WTC11 (cell line): ENCODE measurements around the gene EFNA5. TPM values are rescaled to one million over a fixed set of nuclear protein-coding genes. Genes with fewer than 3 reads are reported as not detected.

Experiments used
- ATAC-seq: fragments of 200-7000 bp; cut with Tn5 transposase; 2 replicates; pipeline ENCODE4 v1.10.0; 2021; ENCODE audit warnings: mild to moderate bottlenecking, moderate library complexity
- CTCF ChIA-PET: fragments of 300-600 bp; sonication (Branson Sonifier 250); formaldehyde crosslinking; loops from one replicate; lab custom pipeline; 2021; ENCODE audit warnings: antibody characterized with exemption; lab: Charles Lee
- POLR2A ChIA-PET: fragments of 350-600 bp; sonication (Branson Sonifier 250); formaldehyde crosslinking; loops from one replicate; lab custom pipeline; 2021; ENCODE audit warnings: antibody characterized with exemption; lab: Charles Lee
- DNase-seq: peaks from one replicate; pipeline ENCODE4 v3.0.0; 2021; ENCODE audit warnings: low spot score
- H3K27ac Mint-ChIP-seq: 2 replicates; pipeline ENCODE4 v1.8.0; 2021; ENCODE audit warnings: mixed read lengths
- H3K27me3 Mint-ChIP-seq: 2 replicates; pipeline ENCODE4 v1.8.0; 2021; ENCODE audit warnings: low read depth, mild to moderate bottlenecking, moderate library complexity, mixed read lengths
- H3K36me3 Mint-ChIP-seq: 2 replicates; pipeline ENCODE4 v1.8.0; 2021; ENCODE audit warnings: mixed read lengths
- H3K4me1 Mint-ChIP-seq: 2 replicates; pipeline ENCODE4 v1.8.0; 2022; ENCODE audit warnings: mixed read lengths
- H3K4me3 Mint-ChIP-seq: 2 replicates; pipeline ENCODE4 v1.8.0; 2021; ENCODE audit warnings: mild to moderate bottlenecking, moderate library complexity, mixed read lengths
- H3K9me3 Mint-ChIP-seq: 2 replicates; pipeline ENCODE4 v1.8.0; 2021; ENCODE audit warnings: mixed read lengths
- AFF4 ChIP-seq: sonication (generic); formaldehyde crosslinking; IDR thresholded peaks from 2 replicates; pipeline ENCODE4 v1.8.1; 2023; ENCODE audit warnings: mild to moderate bottlenecking, missing genetic modification reagents, borderline replicate concordance
- E2F4 ChIP-seq: sonication (generic); formaldehyde crosslinking; IDR thresholded peaks from 2 replicates; pipeline ENCODE4 v1.8.1; 2022; ENCODE audit warnings: low read depth, mild to moderate bottlenecking, moderate library complexity, missing genetic modification reagents, borderline replicate concordance
- ETV6 ChIP-seq: sonication (generic); formaldehyde crosslinking; IDR thresholded peaks from 2 replicates; pipeline ENCODE4 v1.8.1; 2022; ENCODE audit warnings: mild to moderate bottlenecking, missing genetic modification reagents
- GABPB1 ChIP-seq: sonication (generic); formaldehyde crosslinking; IDR thresholded peaks from 2 replicates; pipeline ENCODE4 v1.8.1; 2023; ENCODE audit warnings: mild to moderate bottlenecking, missing genetic modification reagents
- GRHL2 ChIP-seq: fragments of 250-450 bp; sonication (Bioruptor Pico); IDR thresholded peaks from 2 replicates; pipeline ENCODE4 v1.8.0; 2022; ENCODE audit warnings: mild to moderate bottlenecking, moderate library complexity; ENCODE audit not compliant: insufficient replicate concordance, severe bottlenecking
- JUN ChIP-seq: sonication (generic); formaldehyde crosslinking; IDR thresholded peaks from 2 replicates; pipeline ENCODE4 v1.8.0; 2023; ENCODE audit warnings: mild to moderate bottlenecking, missing genetic modification reagents
- NFATC4 ChIP-seq: fragments of 250-450 bp; sonication (Bioruptor Pico); IDR thresholded peaks from 2 replicates; pipeline ENCODE4 v1.9.0; 2021; ENCODE audit warnings: mild to moderate bottlenecking
- RELA ChIP-seq: sonication (generic); formaldehyde crosslinking; IDR thresholded peaks from 2 replicates; pipeline ENCODE4 v1.8.1; 2022; ENCODE audit warnings: missing genetic modification reagents, mild to moderate bottlenecking, borderline replicate concordance
- SMAD3 ChIP-seq: sonication (generic); formaldehyde crosslinking; IDR thresholded peaks from 2 replicates; pipeline ENCODE4 v1.8.0; 2022; ENCODE audit warnings: missing genetic modification reagents, mild to moderate bottlenecking, borderline replicate concordance
- SMAD4 ChIP-seq: sonication (generic); formaldehyde crosslinking; IDR thresholded peaks from 2 replicates; pipeline ENCODE4 v1.8.0; 2022; ENCODE audit warnings: mild to moderate bottlenecking, missing genetic modification reagents
- USF2 ChIP-seq: sonication (generic); formaldehyde crosslinking; IDR thresholded peaks from 2 replicates; pipeline ENCODE4 v1.8.1; 2023; ENCODE audit warnings: mild to moderate bottlenecking, missing genetic modification reagents, moderate library complexity
- ZNF263 ChIP-seq: sonication (generic); formaldehyde crosslinking; IDR thresholded peaks from 2 replicates; pipeline ENCODE4 v1.8.1; 2022; ENCODE audit warnings: low read depth, mild to moderate bottlenecking, moderate library complexity, missing genetic modification reagents
- total RNA-seq: library from RNA; stranded (reverse); gene quantifications from 3 replicates; pipeline ENCODE4 v1.2.3, GENCODE V29; 2021
- TF ChIP-seq, protein P1 (sequence below): sonication (generic); formaldehyde crosslinking; IDR thresholded peaks from 2 replicates; pipeline ENCODE4 v1.8.0; 2022; ENCODE audit warnings: mild to moderate bottlenecking, missing genetic modification reagents
- TF ChIP-seq, protein P2 (sequence below): sonication (generic); formaldehyde crosslinking; IDR thresholded peaks from 2 replicates; pipeline ENCODE4 v1.8.1; 2023; ENCODE audit warnings: mild to moderate bottlenecking, missing genetic modification reagents
- TF ChIP-seq, protein P3 (sequence below): sonication (generic); formaldehyde crosslinking; IDR thresholded peaks from 2 replicates; pipeline ENCODE4 v1.8.1; 2022; ENCODE audit warnings: mild to moderate bottlenecking, missing genetic modification reagents, moderate library complexity, borderline replicate concordance
- TF ChIP-seq, protein P4 (sequence below): fragments of 250-450 bp; sonication (Bioruptor Pico); IDR thresholded peaks from 2 replicates; pipeline ENCODE4 v1.9.0; 2021; ENCODE audit warnings: mild to moderate bottlenecking
- TF ChIP-seq, protein P5 (sequence below): fragments of 250-450 bp; sonication (Bioruptor Pico); IDR thresholded peaks from 2 replicates; pipeline ENCODE4 v1.9.0; 2021; ENCODE audit warnings: moderate library complexity, mild to moderate bottlenecking, inconsistent platforms, borderline replicate concordance

EFNA5 gene
- total RNA-seq, 1 experiment from 2014 or later = 17.4 TPM

- no peaks in the 10 kb centered on the region for H3K9me3 Mint-ChIP-seq
- H3K36me3 Mint-ChIP-seq = no peaks in the 10 kb centered on the region
- H3K4me1 Mint-ChIP-seq = peaks cover 6% of the 10 kb centered on the region
- CTCF ChIA-PET = no interaction called here
- H3K27me3 Mint-ChIP-seq = no peaks in the 10 kb centered on the region
- POLR2A ChIA-PET = interaction anchor here (0.7 kb wide), 1 partner anchor 678 kb away, joined by 6 read pairs; no protein-coding TSS in a partner anchor
- no peak for DNase-seq
- no peak overlapping the region for H3K4me3 Mint-ChIP-seq
- no peak overlapping the region for H3K27ac Mint-ChIP-seq
- no peak for ATAC-seq
- TF ChIP-seq ZNF263 (CRISPR knock-in tag) = no peak
- TF ChIP-seq, protein P1, sequence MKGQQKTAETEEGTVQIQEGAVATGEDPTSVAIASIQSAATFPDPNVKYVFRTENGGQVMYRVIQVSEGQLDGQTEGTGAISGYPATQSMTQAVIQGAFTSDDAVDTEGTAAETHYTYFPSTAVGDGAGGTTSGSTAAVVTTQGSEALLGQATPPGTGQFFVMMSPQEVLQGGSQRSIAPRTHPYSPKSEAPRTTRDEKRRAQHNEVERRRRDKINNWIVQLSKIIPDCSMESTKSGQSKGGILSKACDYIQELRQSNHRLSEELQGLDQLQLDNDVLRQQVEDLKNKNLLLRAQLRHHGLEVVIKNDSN = no peak
- TF ChIP-seq, protein P2, sequence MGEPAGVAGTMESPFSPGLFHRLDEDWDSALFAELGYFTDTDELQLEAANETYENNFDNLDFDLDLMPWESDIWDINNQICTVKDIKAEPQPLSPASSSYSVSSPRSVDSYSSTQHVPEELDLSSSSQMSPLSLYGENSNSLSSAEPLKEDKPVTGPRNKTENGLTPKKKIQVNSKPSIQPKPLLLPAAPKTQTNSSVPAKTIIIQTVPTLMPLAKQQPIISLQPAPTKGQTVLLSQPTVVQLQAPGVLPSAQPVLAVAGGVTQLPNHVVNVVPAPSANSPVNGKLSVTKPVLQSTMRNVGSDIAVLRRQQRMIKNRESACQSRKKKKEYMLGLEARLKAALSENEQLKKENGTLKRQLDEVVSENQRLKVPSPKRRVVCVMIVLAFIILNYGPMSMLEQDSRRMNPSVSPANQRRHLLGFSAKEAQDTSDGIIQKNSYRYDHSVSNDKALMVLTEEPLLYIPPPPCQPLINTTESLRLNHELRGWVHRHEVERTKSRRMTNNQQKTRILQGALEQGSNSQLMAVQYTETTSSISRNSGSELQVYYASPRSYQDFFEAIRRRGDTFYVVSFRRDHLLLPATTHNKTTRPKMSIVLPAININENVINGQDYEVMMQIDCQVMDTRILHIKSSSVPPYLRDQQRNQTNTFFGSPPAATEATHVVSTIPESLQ (CRISPR knock-in tag) = no peak
- TF ChIP-seq GABPB1 = no peak
- no peak for TF ChIP-seq ETV6 (CRISPR knock-in tag)
- no peak for TF ChIP-seq AFF4 (CRISPR knock-in tag)
- TF ChIP-seq USF2 (CRISPR knock-in tag) = no peak
- TF ChIP-seq, protein P3, sequence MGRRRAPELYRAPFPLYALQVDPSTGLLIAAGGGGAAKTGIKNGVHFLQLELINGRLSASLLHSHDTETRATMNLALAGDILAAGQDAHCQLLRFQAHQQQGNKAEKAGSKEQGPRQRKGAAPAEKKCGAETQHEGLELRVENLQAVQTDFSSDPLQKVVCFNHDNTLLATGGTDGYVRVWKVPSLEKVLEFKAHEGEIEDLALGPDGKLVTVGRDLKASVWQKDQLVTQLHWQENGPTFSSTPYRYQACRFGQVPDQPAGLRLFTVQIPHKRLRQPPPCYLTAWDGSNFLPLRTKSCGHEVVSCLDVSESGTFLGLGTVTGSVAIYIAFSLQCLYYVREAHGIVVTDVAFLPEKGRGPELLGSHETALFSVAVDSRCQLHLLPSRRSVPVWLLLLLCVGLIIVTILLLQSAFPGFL = no peak
- TF ChIP-seq, all 79 proteins: peak for 0
Observed at GRCh38 chr5:107424491-107424890, 246.2 kb downstream of the EFNA5 start.

DNA sequence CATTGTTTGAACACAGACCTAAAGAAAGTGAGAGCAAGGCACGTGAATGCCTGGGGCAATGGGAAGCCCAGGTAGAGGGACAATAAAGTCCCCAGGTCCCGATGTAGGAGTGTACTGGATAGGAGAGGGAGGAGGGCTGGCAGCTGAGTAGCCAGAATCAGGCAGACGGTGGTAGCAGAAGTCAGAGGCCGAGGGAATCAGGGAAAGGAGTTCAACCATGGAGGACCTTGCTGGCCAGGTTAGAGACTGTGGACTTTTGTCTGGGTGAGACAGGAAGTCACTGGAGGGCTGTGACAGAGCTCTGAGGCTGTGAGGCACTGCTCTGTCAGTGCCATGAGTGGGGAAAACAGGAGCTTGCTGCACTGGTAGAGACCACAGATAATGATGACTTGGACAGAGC lies 248.2 kb downstream of the EFNA5 start:
- Mint-ChIP-seq H3K4me1 (peaks cover 6% of the 10 kb centered on the region), H3K9me3 (no peaks in the 10 kb centered on the region), H3K27me3 (no peaks in the 10 kb centered on the region), H3K27ac (no peak overlapping the region), H3K36me3 (no peaks in the 10 kb centered on the region), H3K4me3 (no peak overlapping the region)
- no peak for DNase-seq
- POLR2A ChIA-PET = no interaction called here
- CTCF ChIA-PET = interaction anchor here (1.1 kb wide), 1 partner anchor 174 kb away, joined by 3 read pairs; no protein-coding TSS in a partner anchor
- no peak for TF ChIP-seq RELA (CRISPR knock-in tag)
- TF ChIP-seq SMAD4 (CRISPR knock-in tag) = no peak
- TF ChIP-seq, protein P4, sequence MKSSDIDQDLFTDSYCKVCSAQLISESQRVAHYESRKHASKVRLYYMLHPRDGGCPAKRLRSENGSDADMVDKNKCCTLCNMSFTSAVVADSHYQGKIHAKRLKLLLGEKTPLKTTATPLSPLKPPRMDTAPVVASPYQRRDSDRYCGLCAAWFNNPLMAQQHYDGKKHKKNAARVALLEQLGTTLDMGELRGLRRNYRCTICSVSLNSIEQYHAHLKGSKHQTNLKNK (CRISPR knock-in tag) = no peak
- ATAC-seq = peak; percentile 88

GRCh38 chr5:107419498-107419897 lies 251.2 kb downstream of the EFNA5 start:
- no peaks in the 10 kb centered on the region for H3K27me3 Mint-ChIP-seq
- ChIA-PET CTCF (no interaction called here), POLR2A (no interaction called here)
- H3K4me1 Mint-ChIP-seq = peaks cover 16% of the 10 kb centered on the region
- no peaks in the 10 kb centered on the region for H3K9me3 Mint-ChIP-seq
- H3K4me3 Mint-ChIP-seq = no peak overlapping the region
- no peaks in the 10 kb centered on the region for H3K36me3 Mint-ChIP-seq
- no peak for DNase-seq
- H3K27ac Mint-ChIP-seq = no peak overlapping the region
- no peak for ATAC-seq
- TF ChIP-seq ETV6 (CRISPR knock-in tag) (no peak), SMAD3 (CRISPR knock-in tag) (no peak), GRHL2 (no peak), E2F4 (CRISPR knock-in tag) (no peak), NFATC4 (CRISPR knock-in tag) (no peak), JUN (CRISPR knock-in tag) (no peak)
- TF ChIP-seq, protein P5, sequence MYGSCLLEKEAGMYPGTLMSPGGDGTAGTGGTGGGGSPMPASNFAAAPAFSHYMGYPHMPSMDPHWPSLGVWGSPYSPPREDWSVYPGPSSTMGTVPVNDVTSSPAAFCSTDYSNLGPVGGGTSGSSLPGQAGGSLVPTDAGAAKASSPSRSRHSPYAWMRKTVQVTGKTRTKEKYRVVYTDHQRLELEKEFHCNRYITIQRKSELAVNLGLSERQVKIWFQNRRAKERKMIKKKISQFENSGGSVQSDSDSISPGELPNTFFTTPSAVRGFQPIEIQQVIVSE (CRISPR knock-in tag) = no peak
- TF ChIP-seq, protein P3 = no peak
